IPS-18a (cell line): ENCODE data around the gene RNF144A.

Source experiments
- H3K27ac ChIP-seq: one replicate; pipeline ENCODE4 v1.5.1; 2013; ENCODE audit warnings: low read length
- H3K27me3 ChIP-seq: one replicate; pipeline ENCODE4 v1.6.1; 2013; ENCODE audit warnings: mild to moderate bottlenecking, low read length; ENCODE audit not compliant: control insufficient read depth, insufficient read depth
- H3K36me3 ChIP-seq: one replicate; pipeline ENCODE4 v1.6.1; 2013; ENCODE audit warnings: low read depth, low read length; ENCODE audit not compliant: control insufficient read depth
- H3K4me1 ChIP-seq: one replicate; pipeline ENCODE4 v1.6.1; 2013; ENCODE audit warnings: low read depth, low read length; ENCODE audit not compliant: control insufficient read depth
- H3K4me3 ChIP-seq: one replicate; pipeline ENCODE4 v1.5.1; 2013; ENCODE audit warnings: low read length
- H3K9ac ChIP-seq: one replicate; pipeline ENCODE4 v1.6.1; 2013; ENCODE audit warnings: mild to moderate bottlenecking, low read length, moderate library complexity
- H3K9me3 ChIP-seq: one replicate; pipeline ENCODE4 v1.6.1; 2013; ENCODE audit warnings: low read depth, low read length; ENCODE audit not compliant: control insufficient read depth

Gene RNF144A, protein sequence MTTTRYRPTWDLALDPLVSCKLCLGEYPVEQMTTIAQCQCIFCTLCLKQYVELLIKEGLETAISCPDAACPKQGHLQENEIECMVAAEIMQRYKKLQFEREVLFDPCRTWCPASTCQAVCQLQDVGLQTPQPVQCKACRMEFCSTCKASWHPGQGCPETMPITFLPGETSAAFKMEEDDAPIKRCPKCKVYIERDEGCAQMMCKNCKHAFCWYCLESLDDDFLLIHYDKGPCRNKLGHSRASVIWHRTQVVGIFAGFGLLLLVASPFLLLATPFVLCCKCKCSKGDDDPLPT

DNA sequence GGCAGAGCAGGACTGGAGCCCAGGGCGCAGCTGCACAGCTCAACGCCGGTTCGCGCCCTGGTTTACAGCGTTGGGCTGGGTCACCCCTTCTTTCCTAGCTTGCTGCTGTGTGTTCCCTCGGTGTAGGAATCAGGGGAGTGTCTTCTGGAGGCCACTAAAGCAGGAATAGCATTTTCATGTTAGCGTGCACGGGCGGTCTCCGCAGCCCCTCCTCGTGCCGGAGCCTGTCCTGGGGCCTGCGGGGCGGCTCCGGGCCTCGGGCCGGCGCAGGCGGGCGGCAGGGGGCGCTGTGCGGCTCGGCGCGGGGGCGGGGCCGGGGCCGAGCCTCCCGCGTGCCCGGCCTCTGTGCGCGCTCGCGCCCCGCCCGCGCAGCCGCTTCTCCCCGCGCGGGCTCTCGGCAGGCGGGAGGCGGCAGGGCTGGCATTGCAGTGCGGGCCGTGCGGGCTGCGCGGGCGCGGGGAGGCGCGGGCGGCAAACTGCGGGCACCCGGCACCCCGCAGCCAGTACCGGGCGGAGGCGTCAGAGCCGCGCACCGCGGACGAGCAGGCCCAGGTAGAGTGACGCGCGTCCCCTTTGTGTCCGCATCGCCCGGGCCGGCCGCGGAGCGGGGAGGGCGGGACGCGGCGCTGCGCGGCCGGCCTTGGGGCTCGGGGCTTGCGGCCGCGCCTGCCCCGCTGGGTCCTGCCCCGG is at the start of gene RNF144A:
Gene RNF144A (plus strand): TSS at position 342 of the 690 bp plus-strand sequence. CDS start 79,515 bp downstream, outside the sequence.
- Histone ChIP-seq H3K27ac (no peak within 1 kb of the TSS), H3K4me3 (peak within 1 kb of the TSS; percentile 66), H3K9ac (peak within 1 kb of the TSS; percentile 42), H3K4me1 (peaks cover 16% of the 10 kb centered on the region), H3K27me3 (peaks cover 13% of the 10 kb centered on the region), H3K36me3 (no peaks in the 10 kb centered on the region), H3K9me3 (no peaks in the 10 kb centered on the region)

DNA sequence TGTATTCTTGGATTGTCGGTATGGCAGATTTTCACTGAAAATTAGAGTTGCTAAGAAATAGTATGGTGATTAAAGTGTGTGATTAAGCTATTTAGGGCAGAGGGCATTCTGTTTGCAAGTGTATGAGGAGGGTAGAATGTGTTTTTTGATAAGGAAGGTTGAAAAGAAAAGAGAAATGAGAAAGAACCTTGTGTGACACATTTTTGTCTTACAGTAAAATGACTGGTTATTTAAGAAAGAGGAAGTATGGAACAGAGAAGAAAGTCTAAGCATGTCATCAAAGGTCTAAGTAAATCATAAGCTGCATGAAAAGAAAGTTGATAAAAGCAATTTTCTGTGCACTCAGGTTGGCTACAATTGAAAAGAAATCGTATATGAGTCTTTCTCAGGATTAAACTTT is 44.8 kb upstream of the RNF144A start:
- Histone ChIP-seq H3K36me3 (no peaks in the 10 kb centered on the region), H3K4me1 (no peaks in the 10 kb centered on the region), H3K9me3 (peaks cover 4% of the 10 kb centered on the region), H3K27me3 (peaks cover 3% of the 10 kb centered on the region), H3K4me3 (no peak overlapping the region), H3K27ac (no peak overlapping the region), H3K9ac (no peak overlapping the region)

DNA sequence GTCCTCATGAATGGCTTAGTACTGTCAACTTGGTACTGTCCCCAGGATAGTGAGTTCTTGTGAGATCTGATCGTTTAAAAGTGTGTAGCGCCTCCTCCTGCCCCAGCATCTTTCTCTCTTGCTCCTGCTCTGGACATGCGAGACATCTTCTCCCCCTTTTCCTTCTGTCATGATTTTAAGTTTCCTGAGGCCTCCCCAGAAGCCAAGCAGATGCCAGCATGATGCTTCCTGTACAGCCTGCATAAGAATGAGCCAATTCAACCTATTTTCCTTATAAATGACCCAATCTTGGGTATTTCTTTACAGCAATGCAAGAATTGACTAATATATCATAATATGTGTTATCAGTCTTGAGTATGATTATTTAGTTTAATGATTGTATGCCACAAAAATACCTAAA is 43.2 kb upstream of the RNF144A start:
- Histone ChIP-seq H3K4me3 (no peak overlapping the region), H3K36me3 (no peaks in the 10 kb centered on the region), H3K9ac (no peak overlapping the region), H3K27me3 (no peaks in the 10 kb centered on the region), H3K4me1 (no peaks in the 10 kb centered on the region), H3K27ac (no peak overlapping the region), H3K9me3 (peaks cover 4% of the 10 kb centered on the region)

DNA sequence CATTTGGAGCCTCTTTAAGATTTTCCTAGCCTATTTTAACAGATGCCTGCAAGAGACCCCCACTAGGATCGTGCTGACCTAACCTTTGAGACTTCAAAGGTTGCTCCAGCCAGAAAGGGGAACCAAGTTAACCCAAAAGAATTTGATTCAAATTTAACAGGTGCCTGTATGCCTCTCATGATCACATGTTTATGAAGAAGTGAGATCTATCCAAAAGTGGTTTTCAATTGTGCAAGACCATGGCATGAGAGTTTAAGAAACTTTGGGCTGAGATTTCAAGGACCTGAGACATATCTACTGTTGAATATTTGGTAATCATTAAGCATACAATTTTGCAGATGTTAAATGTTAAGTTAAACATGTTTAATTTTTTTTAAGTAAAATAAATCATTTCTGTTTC is 40.9 kb upstream of the RNF144A start:
- no peak overlapping the region for H3K9ac ChIP-seq
- H3K27me3 ChIP-seq, result no peaks in the 10 kb centered on the region
- no peaks in the 10 kb centered on the region for H3K4me1 ChIP-seq
- H3K27ac ChIP-seq, result no peak overlapping the region
- H3K4me3 ChIP-seq, result no peak overlapping the region
- H3K36me3 ChIP-seq, result no peaks in the 10 kb centered on the region
- peaks cover 8% of the 10 kb centered on the region for H3K9me3 ChIP-seq

DNA sequence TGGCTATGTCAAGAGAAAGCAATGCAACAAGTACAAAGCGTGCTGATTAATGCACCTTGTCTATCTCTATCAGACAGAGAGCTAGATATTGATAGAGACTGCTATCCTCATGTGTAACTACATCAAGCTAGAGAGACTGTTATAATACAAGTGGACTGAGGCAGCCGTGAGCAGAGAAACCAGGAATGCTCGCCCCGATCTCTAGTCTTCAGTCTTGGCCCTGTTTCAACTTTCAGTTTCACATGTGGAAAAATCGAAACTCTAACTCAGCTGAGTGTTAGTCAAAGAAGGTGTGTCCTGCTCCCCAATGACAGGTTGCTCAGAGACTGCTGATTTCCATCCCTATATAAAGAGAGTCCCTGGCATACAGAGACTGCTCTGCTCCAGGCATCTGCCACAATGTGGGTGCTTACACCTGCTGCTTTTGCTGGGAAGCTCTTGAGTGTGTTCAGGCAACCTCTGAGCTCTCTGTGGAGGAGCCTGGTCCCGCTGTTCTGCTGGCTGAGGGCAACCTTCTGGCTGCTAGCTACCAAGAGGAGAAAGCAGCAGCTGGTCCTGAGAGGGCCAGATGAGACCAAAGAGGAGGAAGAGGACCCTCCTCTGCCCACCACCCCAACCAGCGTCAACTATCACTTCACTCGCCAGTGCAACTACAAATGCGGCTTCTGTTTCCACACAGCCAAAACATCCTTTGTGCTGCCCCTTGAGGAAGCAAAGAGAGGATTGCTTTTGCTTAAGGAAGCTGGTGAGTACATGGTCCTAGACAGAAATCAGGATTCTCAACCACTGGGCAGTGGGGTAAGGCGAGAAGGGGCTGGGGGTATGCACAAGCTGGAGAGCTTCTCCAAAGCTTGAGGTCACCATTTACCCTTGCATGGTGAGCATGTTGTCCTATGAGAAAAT is 39.6 kb upstream of the RNF144A start, which contains the start of gene RSAD2:
Gene RSAD2 (plus strand): TSS at position 376 of the 903 bp plus-strand sequence. CDS start 24 bp downstream, at position 400.
- no peak within 1 kb of the TSS for H3K4me3 ChIP-seq
- H3K27me3 ChIP-seq, result no peaks in the 10 kb centered on the region
- no peaks in the 10 kb centered on the region for H3K36me3 ChIP-seq
- H3K4me1 ChIP-seq, result no peaks in the 10 kb centered on the region
- H3K9me3 ChIP-seq, result peaks cover 8% of the 10 kb centered on the region
- H3K27ac ChIP-seq, result no peak within 1 kb of the TSS
- H3K9ac ChIP-seq, result no peak within 1 kb of the TSS

DNA sequence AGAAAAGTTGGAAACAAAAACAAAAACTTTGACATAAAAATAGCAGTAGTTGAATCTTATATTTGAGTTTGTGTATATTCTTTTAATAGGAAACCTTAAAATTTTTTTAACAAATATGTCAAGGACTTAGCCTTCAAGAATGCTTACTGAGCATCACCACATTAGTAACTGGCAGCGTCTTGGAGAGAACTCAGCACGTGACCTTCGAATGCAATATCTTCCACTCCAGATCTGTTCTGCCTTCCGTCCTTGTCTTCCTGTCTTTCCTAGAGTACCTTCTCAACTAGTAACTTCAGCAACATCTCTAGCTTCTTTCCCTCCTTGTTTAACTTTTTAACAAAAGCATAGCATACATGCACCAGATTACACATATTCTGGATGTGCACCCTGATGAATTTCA is 38.7 kb upstream of the RNF144A start:
- no peaks in the 10 kb centered on the region for H3K36me3 ChIP-seq
- H3K9me3 ChIP-seq, result peaks cover 8% of the 10 kb centered on the region
- no peaks in the 10 kb centered on the region for H3K4me1 ChIP-seq
- H3K27ac ChIP-seq, result no peak overlapping the region
- no peaks in the 10 kb centered on the region for H3K27me3 ChIP-seq
- no peak overlapping the region for H3K9ac ChIP-seq
- H3K4me3 ChIP-seq, result no peak overlapping the region

DNA sequence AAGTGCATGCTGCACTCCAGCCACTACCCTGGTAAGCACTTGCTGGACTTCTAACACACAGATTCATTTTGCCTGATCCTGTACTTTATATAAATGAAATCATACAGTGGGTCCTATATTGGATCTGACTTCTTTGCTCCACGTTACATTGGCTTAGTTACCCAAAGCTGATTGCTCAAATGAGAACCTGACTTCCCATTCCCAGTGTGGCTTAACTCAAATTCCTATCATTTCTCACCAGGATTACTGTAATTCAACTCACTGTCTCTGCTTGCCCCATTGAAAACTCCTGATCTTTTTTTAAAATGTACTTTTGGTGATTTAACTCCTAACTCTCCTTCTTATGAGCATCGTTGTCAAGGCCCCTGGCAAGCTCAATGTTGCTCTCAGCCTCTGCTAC is 38.2 kb upstream of the RNF144A start:
- Histone ChIP-seq H3K9ac (no peak overlapping the region), H3K27me3 (no peaks in the 10 kb centered on the region), H3K27ac (no peak overlapping the region), H3K4me1 (no peaks in the 10 kb centered on the region), H3K36me3 (no peaks in the 10 kb centered on the region), H3K9me3 (peaks cover 8% of the 10 kb centered on the region), H3K4me3 (no peak overlapping the region)

DNA sequence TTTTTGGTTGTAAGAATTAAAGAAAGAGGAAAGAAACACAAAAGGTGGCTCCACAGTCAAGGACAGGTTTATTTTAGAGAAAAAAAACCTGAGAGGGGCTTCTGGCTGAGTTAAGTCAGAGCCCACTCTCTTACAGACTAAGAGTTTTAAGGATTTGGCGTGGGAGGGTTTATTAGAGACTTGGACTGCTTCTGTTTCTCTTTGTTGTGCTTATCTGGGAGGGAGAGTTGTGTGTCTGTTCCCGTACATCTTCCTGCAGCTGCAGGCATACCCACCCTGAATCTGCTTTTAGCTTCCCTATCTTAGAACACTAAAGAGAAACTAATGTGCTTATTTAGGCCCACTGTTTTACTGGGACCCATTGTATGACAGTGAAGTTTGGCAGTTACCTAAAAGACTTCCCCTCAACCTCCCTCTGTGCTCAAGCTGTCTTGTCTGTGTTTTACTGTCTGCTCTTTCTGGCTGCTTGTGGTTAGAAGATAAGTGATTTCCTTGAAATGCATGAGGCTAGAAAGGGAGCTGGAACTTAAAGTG is 36.9 kb upstream of the RNF144A start:
- Histone ChIP-seq H3K9ac (no peak overlapping the region), H3K27ac (no peak overlapping the region), H3K4me1 (no peaks in the 10 kb centered on the region), H3K4me3 (no peak overlapping the region), H3K27me3 (no peaks in the 10 kb centered on the region), H3K36me3 (no peaks in the 10 kb centered on the region), H3K9me3 (peaks cover 4% of the 10 kb centered on the region)

DNA sequence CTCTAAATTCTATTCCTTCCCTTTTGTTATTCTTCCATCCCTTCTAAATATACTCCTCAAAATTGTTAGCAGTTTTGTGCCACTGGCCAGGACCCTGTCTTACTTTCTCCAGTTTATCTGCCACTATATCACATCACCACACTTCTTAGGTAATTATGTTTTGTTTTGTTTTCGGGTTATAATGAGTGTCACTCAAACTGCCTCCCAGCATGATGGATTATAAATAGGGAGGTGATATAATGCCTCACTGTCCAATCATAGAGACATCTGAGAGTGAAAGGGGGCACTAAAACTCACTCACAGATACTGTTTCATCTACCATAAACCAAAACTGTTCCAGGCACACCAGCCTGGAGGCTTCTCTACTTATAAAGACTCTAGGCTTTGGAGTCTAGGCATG is 36.2 kb upstream of the RNF144A start:
- Histone ChIP-seq H3K9ac (no peak overlapping the region), H3K36me3 (no peaks in the 10 kb centered on the region), H3K4me1 (no peaks in the 10 kb centered on the region)

DNA sequence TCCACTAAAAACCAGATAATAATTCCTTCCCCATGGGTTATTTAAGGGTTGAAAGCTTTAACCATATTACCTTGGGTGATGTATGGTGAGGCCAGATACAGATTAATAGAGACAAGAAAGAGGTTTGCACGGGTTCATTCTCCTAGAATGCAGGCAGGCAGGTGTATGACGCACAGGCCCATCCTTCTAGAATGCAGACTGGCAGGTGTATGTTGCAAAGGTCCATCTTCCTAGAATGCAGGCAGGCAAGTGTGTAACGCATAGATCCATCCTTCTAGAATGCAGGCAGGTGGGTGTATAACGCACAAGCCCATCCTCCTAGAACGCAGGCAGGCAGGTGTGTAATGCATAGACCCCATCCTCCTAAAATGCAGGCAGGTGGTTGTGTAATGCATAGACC is 35.7 kb upstream of the RNF144A start:
- Histone ChIP-seq H3K9me3 (peaks cover 4% of the 10 kb centered on the region), H3K4me3 (no peak overlapping the region), H3K36me3 (no peaks in the 10 kb centered on the region), H3K4me1 (no peaks in the 10 kb centered on the region), H3K9ac (no peak overlapping the region), H3K27me3 (no peaks in the 10 kb centered on the region), H3K27ac (no peak overlapping the region)

More for the DNA sequence above, 36.2 kb upstream of the RNF144A start:
- Histone ChIP-seq H3K4me3 (no peak overlapping the region), H3K9me3 (peaks cover 4% of the 10 kb centered on the region), H3K27ac (no peak overlapping the region), H3K27me3 (no peaks in the 10 kb centered on the region)

DNA sequence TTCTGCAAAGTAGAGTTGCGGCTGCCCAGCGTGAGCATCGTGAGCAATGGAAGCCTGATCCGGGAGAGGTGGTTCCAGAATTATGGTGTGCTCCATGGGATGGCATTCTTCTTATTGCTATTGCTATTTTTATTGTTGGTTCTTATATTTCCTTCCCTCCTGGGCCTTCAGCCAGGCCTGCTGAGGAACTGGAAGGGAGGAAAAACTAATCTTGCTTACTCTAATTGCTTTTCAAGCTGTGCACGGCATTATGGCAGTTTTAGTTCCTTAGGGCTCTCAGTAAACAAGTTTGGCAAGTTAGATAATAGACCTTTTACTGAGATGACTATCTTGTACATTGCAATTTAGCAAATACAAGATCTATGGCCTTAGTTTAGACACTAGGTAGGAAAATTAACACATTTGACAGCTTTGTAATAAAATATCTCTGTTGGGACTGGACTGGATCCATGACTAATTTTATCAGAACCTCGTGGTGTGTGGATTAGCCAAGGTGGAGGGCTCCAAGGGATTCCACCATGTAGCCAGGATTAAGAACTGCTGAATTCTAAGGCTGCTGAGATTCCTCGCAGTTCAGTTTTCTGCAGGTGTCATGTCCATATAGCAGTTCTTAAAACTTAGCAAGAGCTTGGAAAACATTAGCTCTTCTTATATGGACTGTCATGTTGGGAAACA is 33.6 kb upstream of the RNF144A start:
- Histone ChIP-seq H3K9ac (no peak overlapping the region), H3K4me3 (no peak overlapping the region), H3K9me3 (peaks cover 4% of the 10 kb centered on the region), H3K27me3 (no peaks in the 10 kb centered on the region), H3K36me3 (no peaks in the 10 kb centered on the region), H3K4me1 (no peaks in the 10 kb centered on the region), H3K27ac (no peak overlapping the region)
